Mesenteric fat pad (tissue), 1 donor: ENCODE results near the gene BRINP2. TPM values are rescaled to one million over a fixed set of nuclear protein-coding genes. Genes with fewer than 3 reads are reported as not detected.

Experiments used
- DNase-seq: peaks from one replicate; pipeline ENCODE4 v3.0.0-alpha.2; 2020; ENCODE audit warnings: low spot score
- total RNA-seq: library from RNA; stranded (reverse); fragmentation: NEBNext Ultra II Directional; extraction: Animal tissue kit (Norgen Biotek cat#: 25700); gene quantifications from one replicate; pipeline ENCODE4 v1.2.1, GENCODE V29; 2021
- donor health status: DM: yes; HTN: yes; CAD: no.

The BRINP2 gene
- total RNA-seq, 1 donor from 2014 or later: not detected

GRCh38 chr1:177257576-177257975, 86.8 kb downstream of the BRINP2 start:
- DNase-seq: no peak

GRCh38 chr1:177270863-177271262, 100.1 kb downstream of the BRINP2 start:
- no peak for DNase-seq

GRCh38 chr1:177273141-177273540, 102.4 kb downstream of the BRINP2 start:
- no peak for DNase-seq

GRCh38 chr1:177274687-177275211, 104.0 kb downstream of the BRINP2 start:
- DNase-seq: no peak

- no peak for DNase-seq
These were observed 105.0 kb downstream of the BRINP2 start for GRCh38 chr1:177275736-177276135.

- DNase-seq: no peak
These were observed 108.0 kb downstream of the BRINP2 start for GRCh38 chr1:177278626-177279390.

- no peak for DNase-seq
These were observed 111.1 kb downstream of the BRINP2 start for GRCh38 chr1:177281901-177282300.

GRCh38 chr1:177282976-177283375, 112.2 kb downstream of the BRINP2 start:
- DNase-seq: no peak

- no peak for DNase-seq
These were observed 112.6 kb downstream of the BRINP2 start for GRCh38 chr1:177283380-177283779.

- no peak for DNase-seq
These were observed 115.6 kb downstream of the BRINP2 start for GRCh38 chr1:177286396-177286795.

- DNase-seq: no peak
These were observed 116.5 kb downstream of the BRINP2 start for GRCh38 chr1:177287270-177287669.

GRCh38 chr1:177287994-177288393, 117.2 kb downstream of the BRINP2 start:
- no peak for DNase-seq

- no peak for DNase-seq
These were observed 118.8 kb downstream of the BRINP2 start for GRCh38 chr1:177289532-177289931.

GRCh38 chr1:177300431-177300830, 129.7 kb downstream of the BRINP2 start:
- DNase-seq: no peak

- no peak for DNase-seq
These were observed 130.8 kb downstream of the BRINP2 start for GRCh38 chr1:177301425-177302124.

- DNase-seq: no peak
These were observed 131.7 kb downstream of the BRINP2 start for GRCh38 chr1:177302357-177303044.

GRCh38 chr1:177305040-177306018, 134.6 kb downstream of the BRINP2 start:
- DNase-seq: no peak

GRCh38 chr1:177306019-177306415, 135.3 kb downstream of the BRINP2 start:
- DNase-seq: no peak

- DNase-seq: no peak
These were observed 136.2 kb downstream of the BRINP2 start for GRCh38 chr1:177306981-177307380.

- DNase-seq: no peak
These were observed 137.0 kb downstream of the BRINP2 start for GRCh38 chr1:177307771-177308170.

GRCh38 chr1:177309880-177310279, 139.1 kb downstream of the BRINP2 start:
- DNase-seq: no peak
